GM12864 (cell line): Measurements from ENCODE around the gene ADARB1.

Experiments used
- DNase-seq: peaks from one replicate; pipeline ENCODE4 v3.0.0-alpha.2; 2011; ENCODE audit warnings: low read depth
- H3K4me3 ChIP-seq: 2 replicates; pipeline ENCODE4 v1.5.1; 2011; ENCODE audit warnings: mild to moderate bottlenecking, low read depth, low read length, control low read depth
- TF ChIP-seq, protein P1 (sequence below): IDR thresholded peaks from 2 replicates; pipeline ENCODE4 v1.5.1; 2011; ENCODE audit warnings: low read depth, mild to moderate bottlenecking, moderate library complexity, low read length, control low read depth, inconsistent platforms; ENCODE audit errors: missing control alignments

Gene ADARB1

DNA sequence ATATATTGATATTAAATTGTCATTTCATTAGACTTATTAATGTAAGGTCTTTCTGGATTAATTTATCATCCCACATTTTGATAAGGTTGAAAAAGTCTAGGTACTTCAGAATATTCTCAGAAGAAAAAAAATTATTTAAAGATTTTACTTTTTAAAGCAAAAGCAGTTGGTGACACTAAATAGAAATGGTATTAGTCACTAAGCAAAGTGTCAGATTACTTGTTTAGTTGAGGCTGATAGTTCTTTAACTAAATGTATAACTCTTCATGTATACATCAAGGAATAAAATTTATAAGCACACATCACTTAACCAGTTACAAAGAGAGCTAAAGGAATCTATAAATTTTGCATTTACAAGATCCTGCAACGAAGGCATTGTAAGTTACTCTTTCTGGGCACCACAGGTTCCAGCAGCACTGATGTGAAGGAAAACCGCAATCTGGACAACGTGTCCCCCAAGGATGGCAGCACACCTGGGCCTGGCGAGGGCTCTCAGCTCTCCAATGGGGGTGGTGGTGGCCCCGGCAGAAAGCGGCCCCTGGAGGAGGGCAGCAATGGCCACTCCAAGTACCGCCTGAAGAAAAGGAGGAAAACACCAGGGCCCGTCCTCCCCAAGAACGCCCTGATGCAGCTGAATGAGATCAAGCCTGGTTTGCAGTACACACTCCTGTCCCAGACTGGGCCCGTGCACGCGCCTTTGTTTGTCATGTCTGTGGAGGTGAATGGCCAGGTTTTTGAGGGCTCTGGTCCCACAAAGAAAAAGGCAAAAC lies 101.1 kb downstream of the ADARB1 start:
- no peak overlapping the region for H3K4me3 ChIP-seq
- TF ChIP-seq, protein P1, sequence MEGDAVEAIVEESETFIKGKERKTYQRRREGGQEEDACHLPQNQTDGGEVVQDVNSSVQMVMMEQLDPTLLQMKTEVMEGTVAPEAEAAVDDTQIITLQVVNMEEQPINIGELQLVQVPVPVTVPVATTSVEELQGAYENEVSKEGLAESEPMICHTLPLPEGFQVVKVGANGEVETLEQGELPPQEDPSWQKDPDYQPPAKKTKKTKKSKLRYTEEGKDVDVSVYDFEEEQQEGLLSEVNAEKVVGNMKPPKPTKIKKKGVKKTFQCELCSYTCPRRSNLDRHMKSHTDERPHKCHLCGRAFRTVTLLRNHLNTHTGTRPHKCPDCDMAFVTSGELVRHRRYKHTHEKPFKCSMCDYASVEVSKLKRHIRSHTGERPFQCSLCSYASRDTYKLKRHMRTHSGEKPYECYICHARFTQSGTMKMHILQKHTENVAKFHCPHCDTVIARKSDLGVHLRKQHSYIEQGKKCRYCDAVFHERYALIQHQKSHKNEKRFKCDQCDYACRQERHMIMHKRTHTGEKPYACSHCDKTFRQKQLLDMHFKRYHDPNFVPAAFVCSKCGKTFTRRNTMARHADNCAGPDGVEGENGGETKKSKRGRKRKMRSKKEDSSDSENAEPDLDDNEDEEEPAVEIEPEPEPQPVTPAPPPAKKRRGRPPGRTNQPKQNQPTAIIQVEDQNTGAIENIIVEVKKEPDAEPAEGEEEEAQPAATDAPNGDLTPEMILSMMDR: no peak
- DNase-seq: no peak

DNA sequence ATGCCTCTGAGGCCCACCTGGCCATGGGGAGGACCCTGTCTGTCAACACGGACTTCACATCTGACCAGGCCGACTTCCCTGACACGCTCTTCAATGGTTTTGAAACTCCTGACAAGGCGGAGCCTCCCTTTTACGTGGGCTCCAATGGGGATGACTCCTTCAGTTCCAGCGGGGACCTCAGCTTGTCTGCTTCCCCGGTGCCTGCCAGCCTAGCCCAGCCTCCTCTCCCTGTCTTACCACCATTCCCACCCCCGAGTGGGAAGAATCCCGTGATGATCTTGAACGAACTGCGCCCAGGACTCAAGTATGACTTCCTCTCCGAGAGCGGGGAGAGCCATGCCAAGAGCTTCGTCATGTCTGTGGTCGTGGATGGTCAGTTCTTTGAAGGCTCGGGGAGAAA lies 101.8 kb downstream of the ADARB1 start:
- H3K4me3 ChIP-seq: no peak overlapping the region
- DNase-seq: no peak
- TF ChIP-seq, protein P1: no peak

DNA sequence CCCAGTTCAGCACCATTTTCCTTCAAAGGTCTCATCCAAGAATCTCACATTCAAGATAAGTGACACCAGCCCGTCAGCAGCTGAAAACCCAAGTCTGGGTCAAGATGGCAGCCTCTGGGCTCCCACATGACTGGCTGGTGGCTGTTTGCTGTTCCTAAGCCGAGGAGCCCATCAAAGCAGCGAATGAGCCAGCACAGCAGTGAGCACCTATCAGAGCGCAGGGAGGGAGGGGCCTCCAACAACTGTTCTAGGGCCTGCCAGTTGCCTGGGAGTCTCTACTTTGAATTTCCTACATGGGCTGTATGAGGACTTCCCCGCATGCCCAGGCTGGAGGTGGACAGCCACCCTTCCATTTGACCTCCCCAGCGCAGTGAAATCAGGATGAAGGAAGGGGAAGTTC lies 102.7 kb downstream of the ADARB1 start:
- no peak for DNase-seq
- no peak overlapping the region for H3K4me3 ChIP-seq
- TF ChIP-seq, protein P1: no peak

DNA sequence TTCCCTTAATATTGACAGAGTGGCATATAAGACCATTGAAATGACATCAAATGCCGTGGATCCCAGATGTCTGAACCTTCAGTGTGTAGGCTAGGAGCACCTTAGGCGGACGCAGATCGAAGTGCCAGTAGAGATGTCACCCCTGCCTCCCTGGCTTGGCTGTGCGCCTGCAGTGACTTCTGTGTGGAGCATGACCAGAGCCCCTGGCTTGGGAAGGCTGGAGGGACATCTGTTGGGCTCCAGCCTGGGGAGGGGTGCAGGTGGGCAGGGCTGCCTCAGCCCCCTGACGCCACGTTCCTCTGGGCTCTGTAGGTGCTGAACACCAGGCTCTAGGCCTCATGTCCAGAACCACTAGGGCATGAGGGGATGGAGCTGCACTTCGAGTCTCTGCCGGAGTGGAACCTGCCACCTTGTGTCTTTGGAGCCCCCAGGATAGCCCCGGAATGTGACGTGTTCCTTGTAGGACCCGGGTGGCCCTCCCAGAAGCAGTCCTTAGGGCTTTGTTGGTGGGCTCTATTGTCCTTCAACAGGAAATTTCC lies 103.8 kb downstream of the ADARB1 start:
- DNase-seq: no peak
- TF ChIP-seq, protein P1: no peak
- no peak overlapping the region for H3K4me3 ChIP-seq

DNA sequence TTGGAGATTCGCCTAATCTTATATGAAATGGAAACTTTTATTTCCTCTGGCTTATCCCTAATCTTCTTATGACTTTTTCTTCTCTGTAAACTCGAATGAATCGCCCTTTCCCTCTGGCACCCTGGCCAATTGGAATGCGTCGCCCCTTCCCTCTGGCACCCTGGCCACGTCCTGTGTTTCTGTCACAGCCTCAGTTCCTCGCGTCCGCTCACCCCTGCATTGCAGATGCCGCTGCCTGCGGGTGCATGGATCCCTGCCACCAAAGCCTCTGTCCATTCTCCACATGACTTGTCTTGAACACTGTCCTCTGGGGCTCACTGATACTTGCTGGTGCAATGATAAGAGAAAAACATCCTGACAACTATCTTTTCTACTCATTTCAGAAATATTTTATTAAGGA lies 104.6 kb downstream of the ADARB1 start:
- DNase-seq: no peak
- H3K4me3 ChIP-seq: no peak overlapping the region
- TF ChIP-seq, protein P1: no peak

DNA sequence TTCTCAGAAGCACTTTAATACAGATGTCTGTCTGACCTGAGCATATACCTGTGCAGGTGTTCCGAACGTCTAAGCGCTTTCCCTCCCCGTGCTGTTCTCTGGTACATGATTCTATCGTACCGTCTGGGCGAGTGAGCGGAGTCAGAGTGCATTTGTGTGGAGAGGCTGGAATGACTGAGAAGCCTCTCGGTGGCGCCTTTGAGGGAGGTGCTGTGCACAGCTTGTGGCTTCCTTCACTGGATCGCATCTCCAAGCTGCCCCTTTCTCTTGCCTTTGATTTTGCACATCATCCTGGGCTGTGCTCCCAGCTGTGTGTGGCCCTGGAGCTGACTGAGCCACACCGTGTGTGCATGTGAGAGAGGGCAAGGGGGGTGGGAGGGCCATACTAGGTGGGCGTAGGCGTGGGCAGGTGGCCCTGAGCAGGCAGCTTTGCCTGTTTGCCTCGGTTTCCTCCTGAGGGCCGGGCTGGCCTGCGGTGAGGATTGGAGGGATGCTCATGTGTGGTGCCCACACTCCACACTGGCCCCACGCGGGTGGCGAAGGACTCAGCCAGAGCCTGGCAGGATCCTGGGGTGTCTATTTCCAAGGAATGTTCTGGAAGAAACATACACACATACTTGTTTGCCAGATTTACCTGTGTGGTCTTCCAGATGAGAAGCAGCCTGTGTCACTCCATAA lies 105.3 kb downstream of the ADARB1 start:
- TF ChIP-seq, protein P1: no peak
- H3K4me3 ChIP-seq: no peak overlapping the region
- DNase-seq: no peak
